ENCODE data around the gene GLB1L. TPM values are rescaled to one million over a fixed set of nuclear protein-coding genes. Genes with fewer than 3 reads are reported as not detected.

The GLB1L gene
- total and polyA plus RNA-seq, 2 experiments from 2014 or later: 6.6 to 9.6 TPM

DNA sequence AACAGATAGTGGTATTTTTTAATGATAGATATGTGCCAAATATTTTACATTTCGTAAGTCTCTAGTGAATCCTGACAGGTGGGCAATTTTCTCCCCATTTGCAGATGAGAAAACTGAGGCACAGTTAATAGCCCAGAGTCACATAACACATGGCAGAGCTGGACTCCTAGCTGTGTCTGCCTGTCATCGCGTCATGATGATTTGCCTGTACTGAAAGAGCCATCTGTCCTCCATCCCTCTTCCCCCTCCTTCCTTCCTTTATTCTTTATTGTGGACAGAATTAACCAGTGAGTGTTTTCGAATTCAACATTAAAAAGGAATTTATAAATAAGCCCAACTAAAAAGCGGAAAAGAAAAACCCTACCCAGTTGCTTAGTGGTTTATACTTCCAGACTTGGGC is 37.1 kb upstream of the GLB1L start:
- Histone ChIP-seq H3K27ac (no peak overlapping the region), H3K36me3 (replicated peaks; ENCODE audit: insufficient read depth, low read depth) (no peaks in the 10 kb centered on the region)

GRCh38 chr2:219281588-219281987 is 36.3 kb upstream of the GLB1L start:
- no peaks in the 10 kb centered on the region for H4K20me1 ChIP-seq (ENCODE audit: insufficient read depth, poor library complexity, severe bottlenecking)
- H3K79me2 ChIP-seq: peaks cover 4% of the 10 kb centered on the region
- no peak overlapping the region for H3K4me2 ChIP-seq
- DNase-seq (ENCODE audit: low spot score): no peak
- H3K4me3 ChIP-seq: no peak overlapping the region
- no peak overlapping the region for H2AFZ ChIP-seq
- no peaks in the 10 kb centered on the region for H3K36me3 ChIP-seq (replicated peaks; ENCODE audit: insufficient read depth, low read depth)
- peak overlapping the region; percentile 3 for H3K27ac ChIP-seq
- peaks cover 14% of the 10 kb centered on the region for H3K4me1 ChIP-seq (ENCODE audit: insufficient read depth)
- TF ChIP-seq EZH2phosphoT487 (IDR thresholded peaks at IDR 0.05; ENCODE audit: low read depth, severe bottlenecking, unreplicated experiment) (no peak), CTCF (IDR thresholded peaks at IDR 0.05; ENCODE audit: poor library complexity) (no peak), EZH2 (IDR thresholded peaks at IDR 0.05; ENCODE audit: borderline replicate concordance) (no peak)
- H3K27me3 ChIP-seq: no peaks in the 10 kb centered on the region
- 74% methylated on average over 8 of the region's 8 CpGs for WGBS (ENCODE audit: low lambda C conversion rate, missing lambda C conversion rate)
- H3K9me3 ChIP-seq (ENCODE audit: low read depth): no peaks in the 10 kb centered on the region
- no peaks in the 10 kb centered on the region for H3K9me2 ChIP-seq (replicated peaks; ENCODE audit: insufficient read depth)

More for the DNA sequence above, 37.1 kb upstream of the GLB1L start:
- H3K4me3 ChIP-seq: no peak overlapping the region
- H3K9me3 ChIP-seq (ENCODE audit: low read depth): no peaks in the 10 kb centered on the region
- DNase-seq (ENCODE audit: low spot score): no peak
- 95% methylated on average over 5 of the region's 5 CpGs for WGBS (ENCODE audit: low lambda C conversion rate, missing lambda C conversion rate)
- no peak overlapping the region for H2AFZ ChIP-seq
- no peaks in the 10 kb centered on the region for H3K27me3 ChIP-seq
- TF ChIP-seq CTCF (IDR thresholded peaks at IDR 0.05; ENCODE audit: poor library complexity) (no peak), EZH2 (IDR thresholded peaks at IDR 0.05; ENCODE audit: borderline replicate concordance) (no peak), EZH2phosphoT487 (IDR thresholded peaks at IDR 0.05; ENCODE audit: low read depth, severe bottlenecking, unreplicated experiment) (no peak)
- no peaks in the 10 kb centered on the region for H4K20me1 ChIP-seq (ENCODE audit: insufficient read depth, poor library complexity, severe bottlenecking)
- H3K4me1 ChIP-seq (ENCODE audit: insufficient read depth): peaks cover 14% of the 10 kb centered on the region
- no peaks in the 10 kb centered on the region for H3K9me2 ChIP-seq (replicated peaks; ENCODE audit: insufficient read depth)
- H3K79me2 ChIP-seq: peaks cover 4% of the 10 kb centered on the region
- H3K4me2 ChIP-seq: no peak overlapping the region

- Histone ChIP-seq H3K79me2 (peaks cover 4% of the 10 kb centered on the region), H3K4me3 (no peak overlapping the region), H3K9me3 (ENCODE audit: low read depth) (no peaks in the 10 kb centered on the region), H2AFZ (no peak overlapping the region), H3K4me1 (ENCODE audit: insufficient read depth) (peaks cover 14% of the 10 kb centered on the region), H3K27ac (no peak overlapping the region), H3K36me3 (replicated peaks; ENCODE audit: insufficient read depth, low read depth) (no peaks in the 10 kb centered on the region), H3K4me2 (peak overlapping the region; percentile 79), H4K20me1 (ENCODE audit: insufficient read depth, poor library complexity, severe bottlenecking) (no peaks in the 10 kb centered on the region), H3K9me2 (replicated peaks; ENCODE audit: insufficient read depth) (no peaks in the 10 kb centered on the region), H3K27me3 (no peaks in the 10 kb centered on the region)
- TF ChIP-seq CTCF (IDR thresholded peaks at IDR 0.05; ENCODE audit: poor library complexity) (no peak), EZH2phosphoT487 (IDR thresholded peaks at IDR 0.05; ENCODE audit: low read depth, severe bottlenecking, unreplicated experiment) (no peak), EZH2 (IDR thresholded peaks at IDR 0.05; ENCODE audit: borderline replicate concordance) (no peak)
- no peak for DNase-seq (ENCODE audit: low spot score)
- 99% methylated on average over 4 of the region's 4 CpGs for WGBS (ENCODE audit: low lambda C conversion rate, missing lambda C conversion rate)
Measured at GRCh38 chr2:219280651-219281050, 35.4 kb upstream of the GLB1L start.

Measured in hepatocyte (in vitro differentiated cells).